HEK293 (cell line): ENCODE data around the gene SPEG.

Source experiments
- CTCF ChIA-PET: fragments of 350-600 bp; formaldehyde crosslinking; extraction: SDS; loops from one replicate; lab custom pipeline; 2021; ENCODE audit warnings: antibody characterized with exemption; lab: Yijun Ruan, JAX
- POLR2A ChIA-PET: fragments of 300-600 bp; formaldehyde crosslinking; extraction: SDS; loops from one replicate; lab custom pipeline; 2020; ENCODE audit warnings: antibody characterized with exemption, inconsistent platforms; lab: Yijun Ruan, JAX
- H3K27ac ChIP-seq: fragments of 200-500 bp; sonication (Bioruptor generic); 2 replicates; pipeline ENCODE4 v1.5.1; 2014; ENCODE audit warnings: low read depth, low read length, control low read depth, inconsistent platforms; ENCODE audit errors: extremely low read depth
- H3K36me3 ChIP-seq, 2 experiments: fragments of 200-500 bp in 1 of 2; sonication (Bioruptor generic) in 1 of 2; 1 replicate in 1 of 2; 2 replicates in 1 of 2; pipeline ENCODE4 v1.5.1; 2014 to 2017; ENCODE audit warnings: inconsistent platforms in 2 of 2, low read length in 2 of 2; ENCODE audit not compliant: control insufficient read depth in 2 of 2, insufficient read depth in 1 of 2
- H3K4me1 ChIP-seq: fragments of 200-500 bp; sonication (Bioruptor generic); 2 replicates; pipeline ENCODE4 v1.5.1; 2014; ENCODE audit warnings: mild to moderate bottlenecking, low read length, inconsistent platforms; ENCODE audit not compliant: control insufficient read depth, insufficient read depth
- H3K4me3 ChIP-seq: 2 replicates; pipeline ENCODE4 v1.5.1; 2011; ENCODE audit warnings: low read depth, mild to moderate bottlenecking, control low read depth, low read length, moderate library complexity
- H3K9me3 ChIP-seq: fragments of 200-500 bp; sonication (Bioruptor generic); 2 replicates; pipeline ENCODE4 v1.5.1; 2014; ENCODE audit warnings: low read depth, low read length, inconsistent platforms; ENCODE audit not compliant: control insufficient read depth, insufficient read depth
- CTCF ChIP-seq: fragments of 450-650 bp; formaldehyde crosslinking; IDR thresholded peaks from 2 replicates; pipeline ENCODE4 v1.5.1; 2016; ENCODE audit warnings: missing biosample characterization, missing genetic modification characterization
- EGR2 ChIP-seq: fragments of 450-650 bp; formaldehyde crosslinking; IDR thresholded peaks from 2 replicates; pipeline ENCODE4 v1.5.1; 2016; ENCODE audit warnings: low read depth, missing biosample characterization, missing genetic modification characterization
- FEZF1 ChIP-seq: fragments of 450-650 bp; formaldehyde crosslinking; IDR thresholded peaks from 2 replicates; pipeline ENCODE4 v1.5.1; 2016; ENCODE audit warnings: missing biosample characterization, missing genetic modification characterization
- HOXA7 ChIP-seq: sonication (generic); formaldehyde crosslinking; IDR thresholded peaks from 2 replicates; pipeline ENCODE4 v1.8.1; 2022; ENCODE audit warnings: missing genetic modification reagents, borderline replicate concordance
- HOXC10 ChIP-seq: sonication (generic); formaldehyde crosslinking; IDR thresholded peaks from 2 replicates; pipeline ENCODE4 v1.8.1; 2023; ENCODE audit warnings: mild to moderate bottlenecking, missing genetic modification reagents
- MYNN ChIP-seq: fragments of 450-650 bp; formaldehyde crosslinking; IDR thresholded peaks from 2 replicates; pipeline ENCODE4 v1.5.1; 2016; ENCODE audit warnings: missing biosample characterization, missing genetic modification characterization, borderline replicate concordance
- MZF1 ChIP-seq: fragments of 450-650 bp; formaldehyde crosslinking; IDR thresholded peaks from 2 replicates; pipeline ENCODE4 v1.5.1; 2017; ENCODE audit warnings: missing biosample characterization, missing genetic modification characterization, borderline replicate concordance
- RBAK ChIP-seq: fragments of 450-650 bp; formaldehyde crosslinking; IDR thresholded peaks from 2 replicates; pipeline ENCODE4 v1.5.1; 2016; ENCODE audit warnings: missing biosample characterization, missing genetic modification characterization
- SCRT1 ChIP-seq: fragments of 450-650 bp; formaldehyde crosslinking; IDR thresholded peaks from 2 replicates; pipeline ENCODE4 v1.5.1; 2016; ENCODE audit warnings: missing biosample characterization, missing genetic modification characterization, borderline replicate concordance
- TCF7L2 ChIP-seq: IDR thresholded peaks from 2 replicates; pipeline ENCODE4 v1.6.1; 2011; ENCODE audit warnings: low read depth, mild to moderate bottlenecking, inconsistent platforms, low read length, moderate library complexity, borderline replicate concordance
- TRIM28 ChIP-seq: IDR thresholded peaks from 2 replicates; pipeline ENCODE4 v1.6.1; 2011; ENCODE audit warnings: low read length, control low read depth, borderline replicate concordance
- YY1 ChIP-seq: fragments of 450-650 bp; formaldehyde crosslinking; IDR thresholded peaks from 2 replicates; pipeline ENCODE4 v1.5.1; 2018; ENCODE audit warnings: missing biosample characterization, missing genetic modification characterization
- ZBTB17 ChIP-seq: fragments of 450-650 bp; formaldehyde crosslinking; IDR thresholded peaks from 2 replicates; pipeline ENCODE4 v1.5.1; 2016; ENCODE audit warnings: missing biosample characterization, missing genetic modification characterization
- ZBTB20 ChIP-seq: fragments of 450-650 bp; formaldehyde crosslinking; IDR thresholded peaks from 2 replicates; pipeline ENCODE4 v1.5.1; 2016; ENCODE audit warnings: missing biosample characterization, missing genetic modification characterization
- ZBTB21 ChIP-seq: fragments of 450-650 bp; formaldehyde crosslinking; IDR thresholded peaks from 2 replicates; pipeline ENCODE4 v1.5.1; 2017; ENCODE audit warnings: missing biosample characterization, missing genetic modification characterization
- ZBTB26 ChIP-seq: fragments of 450-650 bp; formaldehyde crosslinking; optimal IDR thresholded peaks from 2 replicates; pipeline ENCODE3; 2016; ENCODE audit warnings: missing biosample characterization, mild to moderate bottlenecking, missing genetic modification characterization
- ZBTB48 ChIP-seq: fragments of 450-650 bp; formaldehyde crosslinking; IDR thresholded peaks from 2 replicates; pipeline ENCODE4 v1.5.1; 2016; ENCODE audit warnings: missing biosample characterization, missing genetic modification characterization
- ZFHX2 ChIP-seq: fragments of 450-650 bp; formaldehyde crosslinking; conservative IDR thresholded peaks from 2 replicates; pipeline ENCODE4 v1.5.1; 2016; ENCODE audit warnings: missing biosample characterization, missing genetic modification characterization
- ZNF112 ChIP-seq: fragments of 450-650 bp; formaldehyde crosslinking; IDR thresholded peaks from 2 replicates; pipeline ENCODE4 v1.5.0; 2017; ENCODE audit warnings: missing biosample characterization, missing genetic modification characterization
- ZNF133 ChIP-seq: fragments of 450-650 bp; formaldehyde crosslinking; IDR thresholded peaks from 2 replicates; pipeline ENCODE4 v1.5.1; 2016; ENCODE audit warnings: missing biosample characterization, missing genetic modification characterization
- ZNF140 ChIP-seq: fragments of 450-650 bp; formaldehyde crosslinking; IDR thresholded peaks from 2 replicates; pipeline ENCODE4 v1.5.1; 2016; ENCODE audit warnings: missing biosample characterization, missing genetic modification characterization
- ZNF211 ChIP-seq: fragments of 450-650 bp; formaldehyde crosslinking; IDR thresholded peaks from 2 replicates; pipeline ENCODE4 v1.5.1; 2016; ENCODE audit warnings: low read depth, missing biosample characterization, missing genetic modification characterization
- ZNF23 ChIP-seq: fragments of 450-650 bp; formaldehyde crosslinking; IDR thresholded peaks from 2 replicates; pipeline ENCODE4 v1.5.1; 2016; ENCODE audit warnings: missing biosample characterization, missing genetic modification characterization, borderline replicate concordance
- ZNF354C ChIP-seq: fragments of 450-650 bp; formaldehyde crosslinking; IDR thresholded peaks from 2 replicates; pipeline ENCODE4 v1.5.1; 2016; ENCODE audit warnings: missing biosample characterization, missing genetic modification characterization, low read depth, borderline replicate concordance
- ZNF48 ChIP-seq: fragments of 450-650 bp; formaldehyde crosslinking; IDR thresholded peaks from 2 replicates; pipeline ENCODE4 v1.5.1; 2016; ENCODE audit warnings: missing biosample characterization, missing genetic modification characterization
- ZNF501 ChIP-seq: fragments of 450-650 bp; formaldehyde crosslinking; IDR thresholded peaks from 2 replicates; pipeline ENCODE4 v1.5.1; 2016; ENCODE audit warnings: missing biosample characterization, missing genetic modification characterization
- ZNF510 ChIP-seq: fragments of 450-650 bp; formaldehyde crosslinking; IDR thresholded peaks from 2 replicates; pipeline ENCODE4 v1.5.1; 2018; ENCODE audit warnings: mild to moderate bottlenecking, missing genetic modification characterization, missing biosample characterization; ENCODE audit not compliant: insufficient replicate concordance
- ZNF529 ChIP-seq: fragments of 450-650 bp; formaldehyde crosslinking; IDR thresholded peaks from 2 replicates; pipeline ENCODE4 v1.5.1; 2017; ENCODE audit warnings: missing genetic modification characterization, missing biosample characterization; ENCODE audit not compliant: insufficient replicate concordance
- ZNF629 ChIP-seq: fragments of 450-650 bp; formaldehyde crosslinking; IDR thresholded peaks from 2 replicates; pipeline ENCODE4 v1.5.1; 2017; ENCODE audit warnings: missing biosample characterization, missing genetic modification characterization
- ZNF701 ChIP-seq: fragments of 450-650 bp; formaldehyde crosslinking; IDR thresholded peaks from 2 replicates; pipeline ENCODE4 v1.5.1; 2016; ENCODE audit warnings: missing biosample characterization, missing genetic modification characterization
- ZNF785 ChIP-seq: fragments of 450-650 bp; formaldehyde crosslinking; IDR thresholded peaks from 2 replicates; pipeline ENCODE4 v1.5.1; 2016; ENCODE audit warnings: missing biosample characterization, missing genetic modification characterization
- TF ChIP-seq, protein P1 (sequence below): fragments of 450-650 bp; formaldehyde crosslinking; IDR thresholded peaks from 2 replicates; pipeline ENCODE4 v1.5.1; 2016; ENCODE audit warnings: missing biosample characterization, missing genetic modification characterization

SPEG gene

DNA sequence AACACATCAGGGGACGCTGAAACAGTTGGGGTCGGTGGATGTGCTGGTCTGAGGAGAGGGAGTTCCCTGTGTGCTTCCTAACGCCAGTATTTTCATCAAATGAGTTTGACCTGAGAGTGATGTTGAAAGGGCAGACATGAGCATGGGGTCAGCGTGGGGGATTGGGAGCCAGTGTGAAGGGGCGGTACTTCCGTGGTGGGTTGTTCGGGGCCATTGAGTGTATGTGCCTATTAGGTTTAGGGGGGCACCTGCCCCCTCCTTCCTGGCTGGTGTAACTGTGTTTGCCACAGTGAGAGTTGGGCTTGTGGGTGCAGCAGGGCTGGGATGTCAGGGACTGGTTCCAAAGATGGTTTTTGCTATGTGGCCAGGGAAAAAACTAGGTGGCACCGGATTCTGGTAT lies 24.4 kb downstream of the SPEG start:
- no peak overlapping the region for H3K27ac ChIP-seq
- ChIA-PET CTCF (interaction anchor here (0.8 to 3.1 kb wide), 14 partner anchors 9 to 78 kb away, joined by 3 to 30 read pairs (median 6); a partner anchor contains a TSS), POLR2A (no interaction called here)
- no peaks in the 10 kb centered on the region for H3K9me3 ChIP-seq
- H3K4me1 ChIP-seq: peaks cover 2% of the 10 kb centered on the region; the same call in 1 of the 2 replicates
- peaks cover 0 to 9% of the 10 kb centered on the region in 2 experiments; a peak in 2 of 3 replicates for H3K36me3 ChIP-seq
- no peak for TF ChIP-seq EGR2
- H3K4me3 ChIP-seq: no peak overlapping the region

- no peaks in the 10 kb centered on the region for H3K9me3 ChIP-seq
- POLR2A ChIA-PET: no interaction called here
- H3K4me1 ChIP-seq: peaks cover 2% of the 10 kb centered on the region; the same call in 1 of the 2 replicates
- CTCF ChIA-PET: interaction anchor here (0.6 to 3.1 kb wide), 20 partner anchors 9 to 717 kb away, joined by 3 to 30 read pairs (median 4); a partner anchor contains a TSS
- no peak overlapping the region for H3K4me3 ChIP-seq
- peaks cover 0 to 16% of the 10 kb centered on the region in 2 experiments; a peak in 2 of 3 replicates for H3K36me3 ChIP-seq
- no peak overlapping the region for H3K27ac ChIP-seq
- TF ChIP-seq HOXA7 (CRISPR knock-in tag) (no peak), ZBTB48 (tag by site-specific recombination) (0 out of 2 replicates have a peak, but pooled peaks have one; percentile 34), ZNF701 (tag by site-specific recombination) (no peak), ZFHX2 (tag by site-specific recombination) (peak; percentile 67), ZBTB21 (tag by site-specific recombination) (no peak), ZNF112 (tag by site-specific recombination) (no peak), MYNN (no peak), TRIM28 (no peak), ZNF629 (no peak), SCRT1 (tag by site-specific recombination) (no peak), ZNF211 (no peak), EGR2 (peak; percentile 60), MZF1 (tag by site-specific recombination) (no peak), TCF7L2 (no peak), ZNF133 (tag by site-specific recombination) (no peak), ZNF140 (no peak), HOXC10 (no peak), ZNF510 (tag by site-specific recombination) (no peak), ZNF48 (tag by site-specific recombination) (no peak), ZNF23 (tag by site-specific recombination) (no peak), ZNF501 (no peak), FEZF1 (tag by site-specific recombination) (no peak), ZNF354C (tag by site-specific recombination) (no peak), ZNF529 (tag by site-specific recombination) (no peak), ZBTB17 (tag by site-specific recombination) (no peak), ZNF785 (tag by site-specific recombination) (no peak), ZBTB20 (tag by site-specific recombination) (no peak), RBAK (tag by site-specific recombination) (no peak), ZBTB26 (tag by site-specific recombination) (no peak), YY1 (tag by site-specific recombination) (no peak), CTCF (tag by site-specific recombination) (peak; percentile 77)
- TF ChIP-seq, protein P1, sequence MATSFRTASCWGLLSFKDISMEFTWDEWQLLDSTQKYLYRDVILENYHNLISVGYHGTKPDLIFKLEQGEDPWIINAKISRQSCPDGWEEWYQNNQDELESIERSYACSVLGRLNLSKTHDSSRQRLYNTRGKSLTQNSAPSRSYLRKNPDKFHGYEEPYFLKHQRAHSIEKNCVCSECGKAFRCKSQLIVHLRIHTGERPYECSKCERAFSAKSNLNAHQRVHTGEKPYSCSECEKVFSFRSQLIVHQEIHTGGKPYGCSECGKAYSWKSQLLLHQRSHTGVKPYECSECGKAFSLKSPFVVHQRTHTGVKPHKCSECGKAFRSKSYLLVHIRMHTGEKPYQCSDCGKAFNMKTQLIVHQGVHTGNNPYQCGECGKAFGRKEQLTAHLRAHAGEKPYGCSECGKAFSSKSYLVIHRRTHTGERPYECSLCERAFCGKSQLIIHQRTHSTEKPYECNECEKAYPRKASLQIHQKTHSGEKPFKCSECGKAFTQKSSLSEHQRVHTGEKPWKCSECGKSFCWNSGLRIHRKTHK: no peak
Measured at GRCh38 chr2:219459460-219460311, 25.0 kb downstream of the SPEG start.
